ENCODE data around the gene AP3S2. TPM values are rescaled to one million over a fixed set of nuclear protein-coding genes. Genes with fewer than 3 reads are reported as not detected.

Gene AP3S2
- total RNA-seq, 1 experiment from 2014 or later: 23.3 TPM

DNA sequence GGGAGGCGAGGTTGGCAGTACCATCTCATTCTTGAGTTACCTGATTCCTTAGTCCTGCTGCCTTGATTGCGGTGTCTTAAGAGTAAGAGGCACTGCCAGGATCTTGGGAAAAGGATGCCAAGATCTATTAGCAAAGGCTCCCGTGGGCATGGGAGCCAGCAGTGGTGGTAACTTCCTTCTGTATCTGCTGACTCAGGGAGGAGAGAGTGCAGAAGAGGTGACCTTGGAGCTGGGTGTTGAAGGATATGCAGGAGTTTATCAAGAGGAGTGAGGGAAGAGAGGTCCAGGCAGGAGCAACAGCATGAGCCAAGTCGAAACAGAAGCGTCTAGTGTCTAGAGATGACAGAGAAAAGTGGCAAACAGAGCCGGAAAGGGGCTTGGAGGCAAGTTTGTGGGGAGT, 113.2 kb downstream of the AP3S2 start:
- H3K27ac ChIP-seq (ENCODE audit: low read depth, low read length): no peak overlapping the region
- H3K4me3 ChIP-seq (replicated peaks in 1 of 2; ENCODE audit: low read depth in 1 of 2, low read length in 2 of 2): no peak overlapping the region
- no peaks in the 10 kb centered on the region for H3K27me3 ChIP-seq (ENCODE audit: insufficient read depth, low read length)
- DNase-seq (ENCODE audit: low read depth, low spot score) (no peak), ATAC-seq (no peak)
- no peak overlapping the region for H3K9ac ChIP-seq (ENCODE audit: low read length)
- no peaks in the 10 kb centered on the region for H3K79me2 ChIP-seq (ENCODE audit: insufficient read depth, low read length)
- POLR2A ChIA-PET: no interaction called here
- no peaks in the 10 kb centered on the region for H3K9me3 ChIP-seq (ENCODE audit: control insufficient read depth in 1 of 2, insufficient read depth in 1 of 2, low read depth in 1 of 2, low read length in 2 of 2)
- no peaks in the 10 kb centered on the region for H3K9me2 ChIP-seq (ENCODE audit: insufficient read depth)
- intact Hi-C loops (cut with micrococcal nuclease): no loop called here
- peaks cover 14 to 74% of the 10 kb centered on the region in 2 experiments for H3K4me1 ChIP-seq (ENCODE audit: control insufficient read depth in 1 of 2, insufficient read depth in 2 of 2, low read length in 2 of 2)
- no peak overlapping the region for H3K4me2 ChIP-seq (ENCODE audit: low read length)
- CTCF ChIA-PET: interaction anchor here (1.4 kb wide), 1 partner anchor 20 kb away, joined by 5 read pairs; no protein-coding TSS in a partner anchor
- BruUV-seq (replicated peaks): no TSS peak
- RAD21 ChIA-PET (ENCODE audit: low non-redundant PET in 1 of 2, low total read pairs in 2 of 2, uncharacterized antibody in 2 of 2, unreplicated experiment in 2 of 2): no interaction called here
- no peaks in the 10 kb centered on the region for H3K36me3 ChIP-seq (ENCODE audit: control insufficient read depth in 1 of 2, insufficient read depth in 2 of 2, low read length in 2 of 2)
- no peaks in the 10 kb centered on the region for H4K20me1 ChIP-seq (ENCODE audit: insufficient read depth)
- no peak overlapping the region for H2AFZ ChIP-seq (ENCODE audit: low read depth, low read length, poor library complexity, severe bottlenecking)
- TF ChIP-seq, protein P1, sequence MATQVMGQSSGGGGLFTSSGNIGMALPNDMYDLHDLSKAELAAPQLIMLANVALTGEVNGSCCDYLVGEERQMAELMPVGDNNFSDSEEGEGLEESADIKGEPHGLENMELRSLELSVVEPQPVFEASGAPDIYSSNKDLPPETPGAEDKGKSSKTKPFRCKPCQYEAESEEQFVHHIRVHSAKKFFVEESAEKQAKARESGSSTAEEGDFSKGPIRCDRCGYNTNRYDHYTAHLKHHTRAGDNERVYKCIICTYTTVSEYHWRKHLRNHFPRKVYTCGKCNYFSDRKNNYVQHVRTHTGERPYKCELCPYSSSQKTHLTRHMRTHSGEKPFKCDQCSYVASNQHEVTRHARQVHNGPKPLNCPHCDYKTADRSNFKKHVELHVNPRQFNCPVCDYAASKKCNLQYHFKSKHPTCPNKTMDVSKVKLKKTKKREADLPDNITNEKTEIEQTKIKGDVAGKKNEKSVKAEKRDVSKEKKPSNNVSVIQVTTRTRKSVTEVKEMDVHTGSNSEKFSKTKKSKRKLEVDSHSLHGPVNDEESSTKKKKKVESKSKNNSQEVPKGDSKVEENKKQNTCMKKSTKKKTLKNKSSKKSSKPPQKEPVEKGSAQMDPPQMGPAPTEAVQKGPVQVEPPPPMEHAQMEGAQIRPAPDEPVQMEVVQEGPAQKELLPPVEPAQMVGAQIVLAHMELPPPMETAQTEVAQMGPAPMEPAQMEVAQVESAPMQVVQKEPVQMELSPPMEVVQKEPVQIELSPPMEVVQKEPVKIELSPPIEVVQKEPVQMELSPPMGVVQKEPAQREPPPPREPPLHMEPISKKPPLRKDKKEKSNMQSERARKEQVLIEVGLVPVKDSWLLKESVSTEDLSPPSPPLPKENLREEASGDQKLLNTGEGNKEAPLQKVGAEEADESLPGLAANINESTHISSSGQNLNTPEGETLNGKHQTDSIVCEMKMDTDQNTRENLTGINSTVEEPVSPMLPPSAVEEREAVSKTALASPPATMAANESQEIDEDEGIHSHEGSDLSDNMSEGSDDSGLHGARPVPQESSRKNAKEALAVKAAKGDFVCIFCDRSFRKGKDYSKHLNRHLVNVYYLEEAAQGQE (IDR thresholded peaks at IDR 0.05; ENCODE audit: low read depth): no peak
- no peak for TF ChIP-seq ZFX (IDR thresholded peaks at IDR 0.05)
- TF ChIP-seq, protein P2, sequence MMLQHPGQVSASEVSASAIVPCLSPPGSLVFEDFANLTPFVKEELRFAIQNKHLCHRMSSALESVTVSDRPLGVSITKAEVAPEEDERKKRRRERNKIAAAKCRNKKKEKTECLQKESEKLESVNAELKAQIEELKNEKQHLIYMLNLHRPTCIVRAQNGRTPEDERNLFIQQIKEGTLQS (IDR thresholded peaks at IDR 0.05): no peak
- no peak for TF ChIP-seq POLR2A (IDR thresholded peaks at IDR 0.05; ENCODE audit: borderline replicate concordance, extremely low read depth, insufficient read depth, insufficient read length)
- TF ChIP-seq SRF (IDR thresholded peaks at IDR 0.05; ENCODE audit: low read depth): no peak
- no peak for TF ChIP-seq JUND (IDR thresholded peaks at IDR 0.05)
- TF ChIP-seq EZH2phosphoT487 (IDR thresholded peaks at IDR 0.05; ENCODE audit: borderline replicate concordance): no peak
- no peak for TF ChIP-seq TCF7L2 (IDR thresholded peaks at IDR 0.05; ENCODE audit: borderline replicate concordance, extremely low read depth, insufficient read depth, insufficient read length)
- no peak for TF ChIP-seq CTCF (IDR thresholded peaks at IDR 0.05 in 2 of 3, conservative IDR thresholded peaks at IDR 0.05 in 1 of 3; ENCODE audit: borderline replicate concordance in 1 of 3, insufficient read depth in 1 of 3, low read depth in 2 of 3, low read length in 2 of 3)
- TF ChIP-seq SIN3A (IDR thresholded peaks at IDR 0.05; ENCODE audit: low read depth): no peak
- no peak for TF ChIP-seq CBX3 (IDR thresholded peaks at IDR 0.05; ENCODE audit: low read depth)

Small RNA genes lying within 50 kb of the gene (microRNA-seq; reads per million reads assigned to microRNA genes)
- gene MIR5009 (ENCODE audit: borderline number of aligned reads) (not detected), gene MIR5094 (ENCODE audit: borderline number of aligned reads) (not detected)

Other genes with a start within 250 kb of the AP3S2 start
- 0.12 TPM for gene KIF7, start 238.5 kb downstream of the AP3S2 start, total RNA-seq (2021; ENCODE audit: unreplicated experiment)
- gene PLIN1, start 214.6 kb downstream of the AP3S2 start, total RNA-seq (2021; ENCODE audit: unreplicated experiment): 0.32 TPM
- 7.1 TPM for gene PEX11A, start 203.2 kb downstream of the AP3S2 start, total RNA-seq (2021; ENCODE audit: unreplicated experiment)
- gene WDR93, start 203.2 kb downstream of the AP3S2 start, total RNA-seq (2021; ENCODE audit: unreplicated experiment): 0.42 TPM
- 8.8 TPM for gene MESP1, start 142.7 kb downstream of the AP3S2 start, total RNA-seq (2021; ENCODE audit: unreplicated experiment)
- 0.20 TPM for gene MESP2, start 117.7 kb downstream of the AP3S2 start, total RNA-seq (2021; ENCODE audit: unreplicated experiment)
- gene ANPEP, start 79.1 kb downstream of the AP3S2 start, total RNA-seq (2021; ENCODE audit: unreplicated experiment): 1.5 TPM
- gene ARPIN, start 19.0 kb upstream of the AP3S2 start, total RNA-seq (2021; ENCODE audit: unreplicated experiment): 8.8 TPM
- gene ZNF710, start 107.3 kb upstream of the AP3S2 start, total RNA-seq (2021; ENCODE audit: unreplicated experiment): 10.0 TPM
- 48.1 TPM for gene IDH2, start 208.5 kb upstream of the AP3S2 start, total RNA-seq (2021; ENCODE audit: unreplicated experiment)